GM10266 (cell line): Measurements from ENCODE around the gene WDR59.
"Not testable (repeated sequence)": the region's sequence is repeated elsewhere in the genome, so short reads cannot be mapped to it uniquely, and the experiment has no call there.

ENCODE experiments used
- DNase-seq: peaks from one replicate; pipeline ENCODE4 v3.0.0; 2012; ENCODE audit errors: extremely low spot score
- CTCF ChIP-seq: IDR thresholded peaks from 2 replicates; pipeline ENCODE4 v1.5.1; 2012; ENCODE audit warnings: mild to moderate bottlenecking, low read depth; ENCODE audit not compliant: control insufficient read depth, insufficient read depth; ENCODE audit errors: missing control alignments

Gene WDR59

DNA sequence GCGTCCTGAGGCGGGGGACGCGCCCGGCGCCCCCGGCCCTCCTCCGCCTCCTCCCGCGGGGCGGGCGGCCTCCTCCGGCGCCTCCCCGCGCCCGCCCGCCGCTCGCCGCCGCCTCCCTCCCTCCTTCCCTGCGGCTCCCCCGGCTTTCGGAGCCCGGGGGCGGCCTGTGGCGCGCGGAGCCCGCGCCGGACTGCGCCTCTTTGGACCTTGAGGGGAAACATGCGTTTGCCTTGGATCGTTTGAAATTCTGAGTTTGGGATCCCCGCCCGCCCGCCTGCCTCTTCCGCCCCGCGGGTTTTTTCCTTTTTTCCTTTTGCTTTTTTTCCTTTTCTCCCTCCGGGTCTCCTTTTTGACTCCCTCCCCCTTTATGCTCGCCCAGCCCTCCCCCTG lies 14.3 kb upstream of the WDR59 start:
- DNase-seq: peak; percentile 70
- no peak for TF ChIP-seq CTCF

- peak; percentile 96 for DNase-seq
- TF ChIP-seq CTCF: peak; percentile 59
These were observed 13.7 kb upstream of the WDR59 start, which contains the start of gene ZNRF1 for GRCh38 chr16:74998481-74999218. Gene ZNRF1 (plus strand): TSS chr16:74999024. CDS start chr16:74999672, 648 bp downstream.

DNA sequence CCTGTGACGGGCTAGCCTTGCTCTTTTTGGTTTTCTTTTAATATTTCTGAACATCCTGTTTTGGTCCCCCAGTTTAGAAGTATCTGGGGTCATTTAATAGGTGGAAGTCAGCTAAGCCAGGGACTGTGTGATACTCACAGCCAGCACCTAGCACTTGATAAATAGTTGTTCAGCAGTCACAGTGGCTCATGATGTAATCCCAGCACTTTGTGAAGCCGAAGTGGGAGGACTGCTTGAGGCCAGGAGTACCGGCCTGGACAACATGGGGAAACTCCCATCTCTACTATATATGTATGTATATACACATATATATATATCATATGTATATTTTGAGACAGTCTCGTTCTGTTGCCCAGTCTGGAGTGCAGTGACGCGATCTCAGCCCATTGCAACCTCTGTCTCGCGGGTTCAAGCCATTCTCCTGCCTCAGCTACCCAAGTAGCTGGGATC lies 12.1 kb upstream of the WDR59 start:
- DNase-seq: no peak
- no peak for TF ChIP-seq CTCF

DNA sequence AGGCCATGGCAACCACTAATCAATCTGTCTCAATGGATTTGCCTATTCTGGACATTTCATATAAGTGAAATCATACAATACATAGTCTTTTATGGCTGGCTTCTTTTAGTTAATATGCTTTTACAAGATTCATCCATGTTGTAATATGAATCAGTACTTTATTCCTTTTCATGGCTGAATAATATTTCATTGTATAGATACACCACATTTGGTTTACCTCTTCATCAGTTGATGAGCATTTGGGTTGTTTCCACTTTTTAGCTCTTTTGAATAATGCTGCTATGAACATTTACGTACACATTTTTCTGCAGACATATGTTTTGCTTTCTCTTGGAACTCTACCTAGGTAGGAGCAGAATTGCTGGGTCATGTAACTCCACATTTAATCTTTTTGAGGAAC lies 11.1 kb upstream of the WDR59 start:
- TF ChIP-seq CTCF: no peak
- no peak for DNase-seq

DNA sequence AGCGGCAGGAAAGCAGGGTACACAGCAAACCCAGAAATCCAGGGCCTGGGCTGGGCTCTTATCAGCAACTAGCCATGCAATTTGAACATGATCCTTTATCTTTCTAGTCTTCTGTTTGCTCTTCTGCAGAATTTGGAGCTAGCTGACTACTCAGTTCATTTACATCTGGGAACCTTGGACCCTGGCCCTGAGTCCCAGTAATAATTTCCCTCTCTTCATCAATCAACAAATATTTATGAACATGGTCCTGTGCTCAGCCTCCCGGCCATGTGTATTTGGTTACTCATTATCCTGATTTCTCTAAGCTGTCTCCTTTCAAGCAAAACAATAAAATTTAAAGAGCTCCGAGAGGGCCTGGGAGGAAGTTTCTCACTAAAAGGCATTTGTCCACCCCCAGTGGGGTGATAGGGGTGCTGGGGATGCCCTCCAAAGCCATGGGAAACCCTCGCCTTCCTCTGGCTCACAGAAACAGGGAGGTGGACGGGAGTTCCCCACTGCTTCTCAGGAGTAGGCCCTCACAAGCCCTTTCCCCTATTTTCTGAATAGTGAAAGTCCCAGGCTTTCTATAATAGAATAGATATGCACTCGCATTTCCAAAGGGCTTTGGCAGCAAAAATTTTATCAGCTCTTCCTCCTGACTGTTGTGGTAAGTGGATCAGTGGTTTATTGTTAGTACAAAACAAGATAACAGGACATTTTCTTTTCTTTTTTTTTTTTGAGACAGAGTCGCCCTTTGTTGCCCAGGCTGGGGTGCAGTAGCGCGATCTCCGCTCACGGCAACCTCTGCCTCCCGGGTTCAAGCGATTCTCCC lies 6.9 kb upstream of the WDR59 start:
- no peak for DNase-seq
- TF ChIP-seq CTCF: no peak

DNA sequence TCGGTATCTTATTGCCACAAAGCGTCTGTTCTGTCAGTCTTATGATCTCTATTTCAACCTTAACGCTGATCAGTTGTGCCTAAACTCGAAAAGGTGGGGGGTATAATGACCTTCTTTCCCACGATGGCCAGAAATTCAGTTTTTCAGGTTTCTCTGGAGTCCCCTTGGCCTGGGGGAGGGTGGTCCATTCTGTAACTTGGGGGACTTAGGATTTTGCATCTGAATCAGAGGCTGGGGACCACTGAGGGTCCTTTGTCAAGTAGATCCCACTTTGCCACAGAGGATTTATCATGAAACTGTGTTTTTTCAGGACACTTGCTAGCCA lies 6.3 kb upstream of the WDR59 start:
- no peak for DNase-seq
- TF ChIP-seq CTCF: no peak

DNA sequence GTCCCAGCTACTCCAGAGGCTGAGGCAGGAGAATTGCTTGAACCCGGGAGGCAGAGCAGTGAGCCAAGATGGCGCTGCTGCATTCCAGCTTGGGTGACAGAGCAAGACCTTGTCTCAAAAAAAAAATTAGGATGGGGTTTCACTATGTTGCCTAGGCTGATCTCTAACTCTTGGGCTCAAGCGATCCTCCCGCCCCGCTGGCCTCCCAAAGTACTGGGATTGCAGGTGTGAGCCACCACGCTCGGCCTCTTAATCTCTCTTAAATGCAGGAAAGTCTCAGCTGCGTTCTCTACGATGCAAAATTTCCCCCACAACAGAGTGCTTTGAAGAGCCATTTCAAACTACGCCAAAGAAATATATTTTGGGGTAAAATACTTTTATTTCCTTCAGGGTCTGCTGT lies 5.9 kb upstream of the WDR59 start:
- DNase-seq: no peak
- no peak for TF ChIP-seq CTCF

DNA sequence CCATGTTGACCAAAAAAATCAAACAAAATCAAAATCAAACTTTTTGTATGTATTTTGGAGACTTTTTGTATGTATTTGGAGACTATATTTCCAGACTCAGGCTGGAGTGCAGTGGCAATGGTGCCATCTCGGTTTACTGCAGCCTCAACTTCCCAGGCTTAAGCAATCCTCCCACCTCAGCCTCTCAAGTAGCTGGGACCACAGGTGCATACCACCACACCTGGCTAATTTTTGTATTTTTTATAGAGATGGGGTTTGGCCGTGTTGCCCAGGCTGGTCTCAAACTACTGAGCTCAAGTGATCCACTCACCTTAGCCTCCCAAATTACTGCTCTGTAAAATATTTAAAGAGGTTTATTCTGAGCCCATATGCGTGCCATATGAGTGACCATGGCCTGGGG lies 4.9 kb upstream of the WDR59 start:
- DNase-seq: not testable (repeated sequence)
